K562 (cell line): ENCODE results near the gene COMMD8. TPM values are rescaled to one million over a fixed set of nuclear protein-coding genes. Genes with fewer than 3 reads are reported as not detected.

ENCODE experiments used
- ATAC-seq: fragments of 200-7000 bp; cut with Tn5 transposase; 3 replicates; pipeline ENCODE4 v1.9.1; 2020; ENCODE audit warnings: moderate library complexity
- BruUV-seq: library from RNA; stranded (reverse); fragments of 400-500 nt; replicated peaks from 2 replicates; lab custom pipeline; 2021; lab: Mats Ljungman, UMichigan
- CTCF ChIA-PET: fragments of 300-600 bp; formaldehyde crosslinking; extraction: SDS; loops from one replicate; lab custom pipeline; 2021; ENCODE audit warnings: low intra/inter-chr PET ratio; lab: Yijun Ruan, JAX
- POLR2A ChIA-PET: fragments of 300-600, 350-650 bp; sonication (Branson Sonifier 250); formaldehyde crosslinking; extraction: SDS; loops from one replicate; lab custom pipeline; 2021; ENCODE audit warnings: antibody characterized with exemption, inconsistent platforms; lab: Yijun Ruan, JAX
- DNase-seq, 4 experiments: peaks; one replicate each; pipeline versions ENCODE4 v3.0.0 to v3.0.0-alpha.2; 2011 to 2018; ENCODE audit warnings: low spot score in 3 of 4, mixed read lengths in 3 of 4; ENCODE audit errors: extremely low read depth in 1 of 4
- FAIRE-seq: peaks from 2 replicates; lab custom pipeline; 2011; peaks lifted over from hg19 to GRCh38; lab: Jason Lieb, UNC
- H2AFZ ChIP-seq: 2 replicates; pipeline ENCODE4 v1.6.0; 2011; ENCODE audit warnings: low read depth, low read length, control low read depth, inconsistent platforms
- H3K27ac ChIP-seq: fragments of 200-600 bp; 3 replicates; pipeline ENCODE4 v1.8.0; 2011; ENCODE audit warnings: low read depth, mild to moderate bottlenecking, control low read depth, inconsistent platforms, low read length, moderate library complexity, mixed read lengths; ENCODE audit errors: extremely low read depth
- H3K27me3 ChIP-seq, 2 experiments: fragments of 300-600 bp in 1 of 2; 2 replicates in 1 of 2; 3 replicates in 1 of 2; pipeline versions ENCODE4 v1.6.0 to v1.8.0; 2011; ENCODE audit warnings: inconsistent platforms in 2 of 2, low read length in 2 of 2, mild to moderate bottlenecking in 1 of 2, mixed read lengths in 1 of 2, moderate library complexity in 1 of 2; ENCODE audit not compliant: control insufficient read depth in 2 of 2, insufficient read depth in 2 of 2
- H3K36me3 ChIP-seq: fragments of 300-600 bp; 3 replicates; pipeline ENCODE4 v1.8.0; 2011; ENCODE audit warnings: mild to moderate bottlenecking, low read length, inconsistent platforms; ENCODE audit not compliant: control insufficient read depth, insufficient read depth
- H3K4me1 ChIP-seq, 2 experiments: fragments of 200-600 bp in 1 of 2; replicated peaks in 1 of 2; 2 replicates in 1 of 2; 3 replicates in 1 of 2; pipeline versions ENCODE4 v1.5.1 to v1.8.0; 2011; ENCODE audit warnings: inconsistent platforms in 2 of 2, low read length in 2 of 2, mild to moderate bottlenecking in 1 of 2, mixed read lengths in 1 of 2, moderate library complexity in 1 of 2; ENCODE audit not compliant: control insufficient read depth in 2 of 2, insufficient read depth in 2 of 2
- H3K4me2 ChIP-seq: 2 replicates; pipeline ENCODE4 v1.6.1; 2011; ENCODE audit warnings: low read length, control low read depth, inconsistent platforms, mixed read lengths; ENCODE audit not compliant: insufficient read depth
- H3K4me3 ChIP-seq: fragments of 200-600 bp; sonication (generic), shearing (Covaris generic); 2 replicates; pipeline ENCODE4 v1.5.1; 2016; ENCODE audit warnings: control low read depth, inconsistent platforms
- H3K79me2 ChIP-seq: fragments of 200-600 bp; 3 replicates; pipeline ENCODE4 v1.8.0; 2011; ENCODE audit warnings: low read length, inconsistent platforms; ENCODE audit not compliant: control insufficient read depth, insufficient read depth
- H3K9ac ChIP-seq, 2 experiments: 2 replicates each; pipeline versions ENCODE4 v1.6.0 to v1.6.1; 2011; ENCODE audit warnings: low read depth in 2 of 2, low read length in 2 of 2, control low read depth in 1 of 2, inconsistent platforms in 1 of 2, mild to moderate bottlenecking in 1 of 2, mixed read lengths in 1 of 2; ENCODE audit not compliant: insufficient read depth in 1 of 2
- H3K9me1 ChIP-seq: one replicate; pipeline ENCODE4 v1.6.0; 2011; ENCODE audit warnings: inconsistent platforms, mild to moderate bottlenecking, low read length, moderate library complexity; ENCODE audit not compliant: control insufficient read depth, insufficient read depth
- H3K9me3 ChIP-seq: replicated peaks from 2 replicates; pipeline ENCODE4 v1.5.1; 2011; ENCODE audit warnings: low read depth, low read length, inconsistent platforms; ENCODE audit not compliant: control insufficient read depth, insufficient read depth
- H4K20me1 ChIP-seq: replicated peaks from 2 replicates; pipeline ENCODE4 v1.6.1; 2011; ENCODE audit warnings: low read length, inconsistent platforms, mixed read lengths; ENCODE audit not compliant: control insufficient read depth, insufficient read depth
- BMI1 ChIP-seq: fragments of 150-350 bp; IDR thresholded peaks from 2 replicates; pipeline ENCODE4 v1.6.1; 2014; ENCODE audit warnings: low read length
- GTF2F1 ChIP-seq: IDR thresholded peaks from 2 replicates; pipeline ENCODE4 v1.6.1; 2011; ENCODE audit warnings: low read depth, low read length, improper control_type of control experiment
- HIVEP1 ChIP-seq: fragments of 250-450 bp; sonication (Bioruptor Pico); IDR thresholded peaks from 2 replicates; pipeline ENCODE4 v1.4.0; 2020; ENCODE audit warnings: mild to moderate bottlenecking
- MEIS2 ChIP-seq: fragments of 450-650 bp; IDR thresholded peaks from 2 replicates; pipeline ENCODE4 v1.6.1; 2014; ENCODE audit warnings: mild to moderate bottlenecking; ENCODE audit not compliant: partially characterized antibody
- NKRF ChIP-seq: fragments of 450-650 bp; IDR thresholded peaks from 2 replicates; pipeline ENCODE4 v1.6.1; 2016; ENCODE audit warnings: borderline replicate concordance
- RBBP5 ChIP-seq: fragments of 200-600 bp; sonication (generic); IDR thresholded peaks from 2 replicates; pipeline ENCODE4 v1.6.1; 2012; ENCODE audit warnings: borderline replicate concordance, mild to moderate bottlenecking, low read length, control low read depth, inconsistent platforms; ENCODE audit not compliant: insufficient read depth, poor library complexity, severe bottlenecking
- SREBF1 ChIP-seq: fragments of 150-350 bp; IDR thresholded peaks from 2 replicates; pipeline ENCODE4 v1.6.1; 2014; ENCODE audit warnings: antibody characterized with exemption, low read depth, low read length, borderline replicate concordance
- ZBTB49 ChIP-seq: sonication (generic); formaldehyde crosslinking; IDR thresholded peaks from 2 replicates; pipeline ENCODE4 v1.8.0; 2022; ENCODE audit warnings: missing genetic modification reagents, mild to moderate bottlenecking, borderline replicate concordance
- WGBS: fragments of 100-300 bp; shearing (Covaris generic); methylation state at CpG from one replicate; pipeline ENCODE4 v1.1.6; 2016; ENCODE audit warnings: low coverage, mixed read lengths; ENCODE audit not compliant: insufficient coverage; ENCODE audit errors: missing lambda C conversion rate; 5-methylcytosine and 5-hydroxymethylcytosine counted together
- in situ Hi-C: fragments of 300-500 bp; cut with MboI; formaldehyde crosslinking; loops from 4 replicates; pipeline ENCODE4 v1.15.0; 2018; ENCODE audit warnings: inconsistent platforms, mixed read lengths
- intact Hi-C: fragments of 100-400 bp; cut with micrococcal nuclease; formaldehyde crosslinking; loops from 2 replicates; pipeline ENCODE4 v1.14.2; 2022
- polyA plus RNA-seq, 8 experiments: library from polyadenylated mRNA; depleted of rRNA in 4 of 8; stranded (reverse) in 5 of 8; unstranded in 3 of 8; fragments of >200 nt; fragmentation: Nextera tagmentation in 2 of 8; fragmentation: Illumina TruSeq in 1 of 8; extraction: Ambion mirVana in 2 of 8; extraction: Trizol in 1 of 8; gene quantifications; 2 replicates each; pipeline versions ENCODE4 v1.2.1 to v1.2.3, GENCODE V29; 2011 to 2014; ENCODE audit warnings: inconsistent platforms in 1 of 8, missing spikeins in 1 of 8
- total RNA-seq, 7 experiments: library from RNA; depleted of rRNA in 6 of 7; stranded (reverse); fragments of >200 nt in 6 of 7; fragmentation: Illumina TruSeq in 2 of 7; extraction: Trizol in 2 of 7; gene quantifications; 2 replicates each; pipeline versions ENCODE4 v1.2.1 to v1.2.3, GENCODE V29; 2011 to 2021; ENCODE audit warnings: low replicate concordance in 1 of 7

Gene COMMD8
- total and polyA plus RNA-seq, 9 of the 15 experiments (the other 6 are each of a cell fraction or from before 2014, with no cell fraction given) = 7.6 to 41.0 (median 13.1) TPM

- TF ChIP-seq RBBP5 (no peak), BMI1 (no peak), SREBF1 (no peak), NKRF (no peak), GTF2F1 (no peak), HIVEP1 (CRISPR knock-in tag) (no peak)
- TF ChIP-seq, all 486 proteins: peak for 0
Observed at GRCh38 chr4:47434931-47435330, 28.6 kb downstream of the COMMD8 start (continued).

- no peak overlapping the region for H3K4me2 ChIP-seq
- no peak overlapping the region for H2AFZ ChIP-seq
- H4K20me1 ChIP-seq = no peaks in the 10 kb centered on the region
- H3K9me3 ChIP-seq = no peaks in the 10 kb centered on the region
- no peak overlapping the region for H3K9ac ChIP-seq
- FAIRE-seq (no peak), ATAC-seq (no peak), DNase-seq (no peak)
- 0% methylated on average over 1 of the region's 1 CpG for WGBS
- ChIA-PET CTCF (no interaction called here), POLR2A (no interaction called here)
- BruUV-seq = no TSS peak
- H3K4me1 ChIP-seq = no peaks in the 10 kb centered on the region
- H3K27ac ChIP-seq = no peak overlapping the region
- TF ChIP-seq ZBTB49 (CRISPR knock-in tag) = no peak
- no peak for TF ChIP-seq MEIS2
- H3K27me3 ChIP-seq = no peaks in the 10 kb centered on the region
- H3K79me2 ChIP-seq = no peaks in the 10 kb centered on the region
- in situ Hi-C loops = no loop called here
- intact Hi-C loops = no loop called here
- no peaks in the 10 kb centered on the region for H3K9me1 ChIP-seq
- H3K36me3 ChIP-seq = no peaks in the 10 kb centered on the region
- no peak overlapping the region for H3K4me3 ChIP-seq
Observed at GRCh38 chr4:47432749-47433148, 30.8 kb downstream of the COMMD8 start.
